H9 (cell line): ENCODE measurements around the gene USP9Y. TPM values are rescaled to one million over a fixed set of nuclear protein-coding genes. Genes with fewer than 3 reads are reported as not detected.

ENCODE experiments used
- DNase-seq: peaks from one replicate; pipeline ENCODE4 v3.0.0-alpha.2; 2017
- H2AFZ ChIP-seq: one replicate; pipeline ENCODE4 v1.6.1; 2013; ENCODE audit warnings: mild to moderate bottlenecking, low read length, control low read depth, moderate library complexity
- H2AK5ac ChIP-seq: 2 replicates; pipeline ENCODE4 v1.6.1; 2013; ENCODE audit warnings: low read length, control low read depth, mixed read lengths; ENCODE audit not compliant: insufficient read length
- H2BK120ac ChIP-seq: one replicate; pipeline ENCODE4 v1.6.1; 2013; ENCODE audit warnings: low read depth, mild to moderate bottlenecking, low read length, control low read depth, inconsistent platforms; ENCODE audit not compliant: poor library complexity, severe bottlenecking
- H2BK12ac ChIP-seq: 2 replicates; pipeline ENCODE4 v1.6.1; 2013; ENCODE audit warnings: low read length, control low read depth, mixed read lengths, low read depth; ENCODE audit not compliant: insufficient read length
- H2BK15ac ChIP-seq: 2 replicates; pipeline ENCODE4 v1.6.1; 2013; ENCODE audit warnings: low read depth, low read length, control low read depth
- H2BK20ac ChIP-seq: one replicate; pipeline ENCODE4 v1.6.1; 2013; ENCODE audit warnings: low read depth, mild to moderate bottlenecking, low read length, control low read depth, inconsistent platforms; ENCODE audit not compliant: poor library complexity, severe bottlenecking
- H2BK5ac ChIP-seq: 2 replicates; pipeline ENCODE4 v1.6.1; 2013; ENCODE audit warnings: low read length, control low read depth, mixed read lengths; ENCODE audit not compliant: insufficient read length
- H3K14ac ChIP-seq: 2 replicates; pipeline ENCODE4 v1.6.1; 2013; ENCODE audit warnings: low read length, control low read depth; ENCODE audit not compliant: insufficient read depth
- H3K18ac ChIP-seq: 2 replicates; pipeline ENCODE4 v1.6.1; 2013; ENCODE audit warnings: low read depth, mild to moderate bottlenecking, mixed read lengths, low read length, control low read depth; ENCODE audit not compliant: insufficient read length
- H3K23ac ChIP-seq: 2 replicates; pipeline ENCODE4 v1.6.1; 2013; ENCODE audit warnings: low read length, control low read depth, mixed read lengths, low read depth; ENCODE audit not compliant: insufficient read length
- H3K23me2 ChIP-seq: 2 replicates; pipeline ENCODE4 v1.6.1; 2013; ENCODE audit warnings: low read depth, mild to moderate bottlenecking, mixed read lengths, low read length, control low read depth; ENCODE audit not compliant: insufficient read length, poor library complexity, severe bottlenecking
- H3K27ac ChIP-seq: 2 replicates; pipeline ENCODE4 v1.5.1; 2013; ENCODE audit warnings: low read length, control low read depth, mixed read lengths, low read depth; ENCODE audit not compliant: insufficient read length
- H3K27me3 ChIP-seq: 2 replicates; pipeline ENCODE4 v1.6.1; 2013; ENCODE audit warnings: low read length, control low read depth, inconsistent platforms; ENCODE audit not compliant: insufficient read depth
- H3K4ac ChIP-seq: 2 replicates; pipeline ENCODE4 v1.6.1; 2013; ENCODE audit warnings: low read depth, mild to moderate bottlenecking, control low read depth, inconsistent platforms, low read length, moderate library complexity
- H3K4me1 ChIP-seq: 2 replicates; pipeline ENCODE4 v1.6.1; 2013; ENCODE audit warnings: low read length, control low read depth, inconsistent platforms; ENCODE audit not compliant: insufficient read depth
- H3K4me2 ChIP-seq: 2 replicates; pipeline ENCODE4 v1.6.1; 2013; ENCODE audit warnings: low read length, control low read depth, mixed read lengths; ENCODE audit not compliant: insufficient read length, insufficient read depth
- H3K56ac ChIP-seq: 2 replicates; pipeline ENCODE4 v1.6.1; 2013; ENCODE audit warnings: low read depth, mild to moderate bottlenecking, mixed read lengths, low read length, control low read depth; ENCODE audit not compliant: insufficient read length
- H3K79me1 ChIP-seq: 2 replicates; pipeline ENCODE4 v1.6.1; 2013; ENCODE audit warnings: low read depth, mild to moderate bottlenecking, moderate library complexity, low read length, control low read depth, inconsistent platforms; ENCODE audit not compliant: insufficient read depth, poor library complexity, severe bottlenecking
- H3K79me2 ChIP-seq: 2 replicates; pipeline ENCODE4 v1.6.1; 2013; ENCODE audit warnings: low read length, control low read depth, inconsistent platforms; ENCODE audit not compliant: insufficient read depth
- H3K9ac ChIP-seq: 2 replicates; pipeline ENCODE4 v1.6.1; 2013; ENCODE audit warnings: low read length, control low read depth, mixed read lengths; ENCODE audit not compliant: insufficient read length; ENCODE audit errors: extremely low read depth
- H3K9me3 ChIP-seq: one replicate; pipeline ENCODE4 v1.6.1; 2013; ENCODE audit warnings: low read depth, low read length, inconsistent platforms; ENCODE audit not compliant: control insufficient read depth
- H3T11ph ChIP-seq: one replicate; pipeline ENCODE4 v1.6.1; 2013; ENCODE audit warnings: mild to moderate bottlenecking, low read length, control low read depth, inconsistent platforms
- H4K20me1 ChIP-seq: one replicate; pipeline ENCODE4 v1.6.1; 2013; ENCODE audit not compliant: control insufficient read depth, insufficient read length, insufficient read depth
- H4K5ac ChIP-seq: 2 replicates; pipeline ENCODE4 v1.6.1; 2013; ENCODE audit warnings: low read depth, mild to moderate bottlenecking, mixed read lengths, low read length, control low read depth; ENCODE audit not compliant: insufficient read length
- H4K8ac ChIP-seq: replicated peaks from 2 replicates; pipeline ENCODE4 v1.6.1; 2013; ENCODE audit warnings: low read length, control low read depth, mixed read lengths, low read depth; ENCODE audit not compliant: insufficient read length
- H4K91ac ChIP-seq: 2 replicates; pipeline ENCODE4 v1.6.1; 2013; ENCODE audit warnings: low read depth, mild to moderate bottlenecking, moderate library complexity, mixed read lengths, low read length, control low read depth; ENCODE audit not compliant: insufficient read length
- H3K27ac Mint-ChIP-seq, 3 experiments: 2 replicates in 2 of 3; 3 replicates in 1 of 3; pipeline ENCODE4 v1.8.0; 2020 to 2021; ENCODE audit warnings: mixed read lengths in 3 of 3, mild to moderate bottlenecking in 1 of 3, moderate library complexity in 1 of 3
- H3K27me3 Mint-ChIP-seq: 2 replicates; pipeline ENCODE4 v1.8.0; 2021; ENCODE audit warnings: low read depth, mild to moderate bottlenecking, moderate library complexity, mixed read lengths
- H3K36me3 Mint-ChIP-seq, 3 experiments: 2 replicates in 2 of 3; 3 replicates in 1 of 3; pipeline ENCODE4 v1.8.0; 2020 to 2021; ENCODE audit warnings: low read depth in 3 of 3, mixed read lengths in 3 of 3; ENCODE audit not compliant: insufficient read depth in 1 of 3
- H3K4me1 Mint-ChIP-seq, 2 experiments: 2 replicates each; pipeline ENCODE4 v1.8.0; 2020; ENCODE audit warnings: mixed read lengths in 2 of 2
- H3K4me3 Mint-ChIP-seq, 2 experiments: 2 replicates in 1 of 2; 3 replicates in 1 of 2; pipeline ENCODE4 v1.8.0; 2020 to 2021; ENCODE audit warnings: mild to moderate bottlenecking in 2 of 2, mixed read lengths in 2 of 2, moderate library complexity in 1 of 2
- H3K9me3 Mint-ChIP-seq, 2 experiments: 2 replicates in 1 of 2; 3 replicates in 1 of 2; pipeline ENCODE4 v1.8.0; 2020; ENCODE audit warnings: mild to moderate bottlenecking in 2 of 2, mixed read lengths in 2 of 2, moderate library complexity in 1 of 2
- CTCF ChIP-seq: fragments of 200-600 bp; sonication (generic); conservative IDR thresholded peaks from 3 replicates; pipeline ENCODE4 v1.8.0; 2021; ENCODE audit warnings: antibody characterized with exemption, mild to moderate bottlenecking
- WGBS: extraction: QIAGEN DNeasy Blood & Tissue Kit; methylation state at CpG from one replicate; pipeline ENCODE4 v1.1.7; 2013; ENCODE audit warnings: missing lambda C conversion rate, low lambda C conversion rate, mixed read lengths; ENCODE audit not compliant: insufficient read length; ENCODE audit errors: extremely low coverage; 5-methylcytosine and 5-hydroxymethylcytosine counted together
- total RNA-seq: library from RNA; stranded (reverse); gene quantifications from 2 replicates; pipeline ENCODE4 v1.2.1, GENCODE V29; 2021

Gene USP9Y
- total RNA-seq, 1 experiment from 2014 or later = not detected

DNA sequence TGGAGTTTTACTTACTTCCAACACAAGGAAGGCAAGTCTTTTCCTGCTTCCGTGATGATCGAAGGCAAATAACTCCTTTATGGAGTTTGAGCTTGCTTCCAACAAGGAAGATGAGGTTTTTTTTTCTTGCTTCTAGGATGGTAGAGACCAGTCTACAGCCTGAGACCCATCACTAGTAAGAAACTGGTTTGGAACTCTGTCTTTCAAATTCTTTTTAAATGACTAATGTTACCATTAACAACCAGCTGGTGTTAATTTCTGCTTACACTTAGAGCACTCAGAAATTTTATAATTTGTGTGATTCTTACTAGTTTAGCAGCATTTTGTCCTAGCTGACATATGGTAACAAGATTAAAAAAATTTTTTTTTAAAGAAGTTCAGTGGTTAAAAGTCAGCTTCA lies 19.5 kb upstream of the USP9Y start:
- H3K4ac ChIP-seq = no peak overlapping the region
- no CpG with 5 or more reads among the region's 2 CpGs for WGBS
- H3K14ac ChIP-seq = no peak overlapping the region
- no peaks in the 10 kb centered on the region for H3K4me1 ChIP-seq
- no peaks in the 10 kb centered on the region for H4K20me1 ChIP-seq
- no peaks in the 10 kb centered on the region for H3K79me2 ChIP-seq
- no peak overlapping the region for H3T11ph ChIP-seq
- no peak overlapping the region for H2BK12ac ChIP-seq
- no peaks in the 10 kb centered on the region for H3K9me3 Mint-ChIP-seq
- H3K4me3 Mint-ChIP-seq = no peak overlapping the region
- H3K4me1 Mint-ChIP-seq = no peaks in the 10 kb centered on the region
- H3K56ac ChIP-seq = no peak overlapping the region
- no peak overlapping the region for H2AFZ ChIP-seq
- no peaks in the 10 kb centered on the region for H3K23me2 ChIP-seq
- no peak overlapping the region for H2AK5ac ChIP-seq
- H3K27ac ChIP-seq = no peak overlapping the region
- no peak overlapping the region for H2BK5ac ChIP-seq
- H3K9me3 ChIP-seq = no peaks in the 10 kb centered on the region
- H3K27me3 ChIP-seq = no peaks in the 10 kb centered on the region
- DNase-seq = no peak
- no peaks in the 10 kb centered on the region for H3K79me1 ChIP-seq
- H4K5ac ChIP-seq = no peak overlapping the region
- no peaks in the 10 kb centered on the region for H3K36me3 Mint-ChIP-seq
- H2BK20ac ChIP-seq = no peak overlapping the region
- H2BK15ac ChIP-seq = no peak overlapping the region
- no peaks in the 10 kb centered on the region for H3K27me3 Mint-ChIP-seq
- no peak overlapping the region for H3K9ac ChIP-seq
- no peak overlapping the region for H3K4me2 ChIP-seq
- H4K8ac ChIP-seq = no peak overlapping the region
- no peak overlapping the region for H3K27ac Mint-ChIP-seq
- no peak for TF ChIP-seq CTCF
- no peak overlapping the region for H3K23ac ChIP-seq
- no peak overlapping the region for H3K18ac ChIP-seq
- H2BK120ac ChIP-seq = no peak overlapping the region
- H4K91ac ChIP-seq = no peak overlapping the region
